Measurements from ENCODE around the gene STK25. TPM values are rescaled to one million over a fixed set of nuclear protein-coding genes. Genes with fewer than 3 reads are reported as not detected.

Gene STK25
- polyA plus RNA-seq, 1 donor = 289 TPM

DNA sequence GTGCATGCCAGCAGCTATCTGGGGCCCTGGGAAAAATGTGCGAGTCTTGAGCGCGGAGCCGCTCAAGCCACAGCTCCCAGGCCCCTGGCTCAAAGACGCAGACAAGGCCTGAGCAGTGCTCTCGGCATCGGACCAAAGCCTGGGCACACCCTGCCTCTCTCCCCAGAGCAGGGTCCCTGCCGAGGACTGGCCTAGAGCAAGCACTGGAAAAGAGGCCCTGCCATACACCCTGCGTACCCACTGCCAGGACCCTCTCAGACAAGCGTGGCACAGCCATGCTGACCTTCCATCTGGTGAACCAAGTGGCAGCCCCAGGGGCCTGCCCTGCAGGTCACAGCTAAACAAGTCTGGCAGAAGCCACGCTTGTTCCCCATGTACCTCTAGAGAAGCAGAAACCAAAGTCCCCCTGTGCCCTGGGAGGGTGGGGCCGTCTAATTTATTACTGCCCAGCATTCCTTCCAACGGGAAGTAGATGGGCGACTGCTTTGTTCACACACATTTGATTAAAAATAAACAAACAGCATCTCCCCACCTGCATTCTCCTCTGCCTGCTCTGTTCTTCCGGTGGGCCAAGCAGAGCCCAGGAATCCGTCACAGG, 14.0 kb downstream of the STK25 start:
- no peak for DNase-seq (ENCODE audit: low read depth)

DNA sequence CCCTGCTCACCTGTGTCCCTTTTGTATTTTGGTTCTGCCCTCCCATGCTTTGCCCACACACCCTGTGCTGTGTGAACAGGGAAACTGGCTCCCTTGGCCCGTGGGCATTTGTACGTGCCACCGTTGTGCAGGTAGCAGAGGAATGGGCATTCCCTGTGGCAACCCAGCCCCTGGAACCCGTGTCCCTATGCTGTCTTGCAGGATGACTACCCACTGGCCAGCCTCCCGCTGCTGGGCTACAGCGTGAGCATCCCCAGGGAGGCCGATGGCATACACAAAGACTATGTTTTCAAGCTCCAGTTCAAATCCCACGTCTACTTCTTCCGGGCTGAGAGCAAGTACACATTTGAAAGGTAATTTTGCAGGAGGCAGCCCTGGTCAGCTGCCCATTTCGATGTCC, 15.3 kb downstream of the STK25 start:
- DNase-seq (ENCODE audit: low read depth) = no peak

DNA sequence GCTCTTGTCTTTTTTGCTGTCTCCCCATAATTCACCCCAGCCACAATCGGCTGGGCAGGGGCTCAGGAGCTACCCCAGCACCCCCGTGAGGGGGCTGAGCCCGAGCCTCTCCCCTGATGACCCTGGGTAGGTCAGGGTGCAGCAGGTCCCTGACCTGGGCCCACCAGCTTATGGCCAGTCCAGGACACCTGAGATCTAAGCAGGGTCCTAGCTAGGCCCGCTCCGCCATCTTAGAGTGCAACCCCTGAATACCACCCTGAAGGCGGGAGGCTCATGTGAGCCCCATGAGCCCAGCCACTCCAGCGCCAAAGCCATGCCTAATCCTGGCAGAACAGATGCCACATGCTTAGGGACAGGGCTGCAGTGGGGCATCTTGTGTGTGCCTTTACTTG, 16.2 kb downstream of the STK25 start:
- DNase-seq (ENCODE audit: low read depth) = no peak

DNA sequence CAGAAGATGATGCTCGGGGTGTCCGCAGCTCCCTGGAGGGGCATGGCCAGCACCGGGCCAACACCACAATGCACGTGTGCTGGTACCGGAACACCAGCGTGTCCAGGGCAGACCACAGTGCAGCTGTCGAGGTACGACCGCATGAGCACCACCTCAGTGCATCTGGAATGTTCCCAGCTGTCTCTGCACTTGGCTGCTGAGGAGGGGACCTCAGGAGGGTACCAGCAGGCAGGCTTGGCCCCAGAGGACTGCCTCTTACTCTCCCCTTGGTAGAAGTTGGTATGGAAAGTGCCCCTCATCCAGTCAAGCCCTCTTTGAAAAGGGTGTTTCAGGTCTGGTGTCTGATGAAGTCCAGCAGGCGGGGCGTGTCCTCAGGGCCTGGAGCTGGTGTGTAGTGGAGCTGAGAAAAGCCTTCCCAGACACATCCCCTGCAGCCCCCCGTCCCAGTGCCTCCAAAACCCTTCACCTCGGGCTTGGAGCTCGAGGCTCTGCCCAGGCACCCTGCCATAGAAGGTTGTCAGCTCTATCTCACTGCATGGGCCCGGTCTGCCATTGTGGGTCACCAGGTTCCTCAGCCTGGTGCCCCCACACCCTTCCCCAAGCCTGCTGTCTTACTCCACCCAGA, 16.7 kb downstream of the STK25 start:
- no peak for DNase-seq (ENCODE audit: low read depth)

DNA sequence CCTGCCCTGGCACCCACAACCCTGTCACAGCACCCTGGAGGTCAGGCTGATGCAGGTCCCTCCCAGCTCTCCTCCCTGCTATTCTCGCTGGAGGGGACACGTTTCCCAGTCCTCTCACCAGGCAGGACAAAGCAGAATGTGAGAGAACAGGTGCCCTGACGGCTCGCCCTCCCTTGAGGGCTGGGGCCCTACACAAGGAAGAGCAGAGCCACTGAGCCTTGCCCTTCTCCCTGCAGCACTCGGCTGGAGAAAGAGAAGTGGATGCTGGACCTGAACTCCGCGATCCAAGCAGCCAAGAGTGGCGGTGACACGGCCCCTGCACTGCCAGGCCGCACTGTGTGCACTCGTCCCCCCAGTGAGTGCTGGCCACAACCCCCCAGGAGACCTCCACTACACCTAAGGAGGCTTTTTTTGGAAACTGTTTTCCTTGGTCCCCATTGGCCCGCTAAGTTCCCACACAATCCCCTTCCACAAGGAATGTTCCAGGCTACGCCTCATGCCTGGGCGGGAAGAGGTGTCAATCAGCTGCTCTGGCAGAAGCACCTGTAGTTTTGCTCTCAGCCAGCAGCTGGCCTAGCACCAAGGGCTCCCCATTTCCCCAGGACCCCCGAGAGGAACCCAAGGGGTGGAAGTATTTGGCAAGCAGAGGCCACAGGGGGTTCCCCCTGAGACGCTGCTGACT, 17.4 kb downstream of the STK25 start:
- DNase-seq (ENCODE audit: low read depth) = no peak

DNA sequence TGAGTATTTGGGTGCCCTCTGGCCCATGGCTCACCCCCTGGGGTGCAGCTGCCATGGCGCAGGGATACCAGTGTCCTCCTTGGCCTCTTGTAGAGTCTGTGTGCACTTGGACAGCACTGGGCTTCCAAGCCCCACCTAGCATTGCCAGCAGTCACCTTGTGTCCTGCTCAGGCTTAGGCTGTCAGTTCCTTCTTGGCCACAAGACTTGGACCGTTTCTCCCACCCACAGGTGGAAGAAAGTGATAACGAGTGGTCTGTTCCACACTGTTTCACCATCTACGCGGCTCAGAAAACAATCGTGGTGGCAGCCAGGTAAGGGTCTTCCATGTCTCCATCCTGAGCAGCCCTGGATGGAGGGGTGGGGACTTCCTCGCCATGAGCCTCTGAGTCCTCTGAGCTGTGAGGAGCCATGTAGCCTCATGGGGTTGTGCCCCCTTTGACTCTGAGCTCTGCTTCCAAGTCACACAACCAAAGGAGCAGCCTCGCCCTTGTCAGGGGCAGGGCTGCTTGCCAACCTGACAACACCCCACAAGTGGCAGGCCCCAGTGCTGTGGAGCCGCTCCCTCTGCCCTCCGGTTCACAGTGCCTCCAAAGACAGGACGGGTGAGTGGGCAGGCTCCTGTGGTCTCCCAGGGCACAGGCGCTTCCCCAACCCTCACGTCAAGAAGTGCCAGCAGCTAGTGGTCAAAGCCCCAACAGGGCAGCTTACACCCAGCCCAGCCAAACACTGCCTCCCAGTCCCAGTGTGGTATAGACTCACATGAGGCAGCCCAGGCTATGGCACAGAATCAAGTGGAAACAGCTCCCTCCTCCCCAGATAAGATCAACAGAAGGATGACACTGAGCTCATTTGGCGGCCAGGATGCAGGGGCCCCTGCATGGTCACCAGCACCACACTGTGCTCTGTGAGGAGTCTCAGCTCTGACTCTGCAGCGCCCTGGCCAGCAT, 18.4 kb downstream of the STK25 start:
- no peak for DNase-seq (ENCODE audit: low read depth)

DNA sequence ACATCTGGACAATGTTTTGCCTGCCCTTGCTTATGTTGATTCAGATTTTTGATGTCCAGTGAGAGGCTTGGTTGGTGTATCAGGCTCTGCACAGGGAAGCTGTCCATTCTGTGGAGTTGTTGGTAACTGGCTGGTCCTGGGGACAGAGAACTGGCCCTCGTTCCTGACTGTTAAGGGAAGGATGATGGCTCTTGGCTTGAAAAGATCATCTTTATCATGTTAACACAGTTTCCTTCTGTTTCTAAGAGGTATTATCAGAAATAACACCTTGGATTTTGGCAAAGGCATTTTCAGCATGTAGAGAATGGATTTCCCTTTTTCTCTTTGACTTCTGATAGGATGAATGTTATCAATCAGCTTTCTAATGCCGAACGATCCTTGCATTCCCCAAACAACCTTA, 19.3 kb downstream of the STK25 start:
- no peak for DNase-seq (ENCODE audit: low read depth)

DNA sequence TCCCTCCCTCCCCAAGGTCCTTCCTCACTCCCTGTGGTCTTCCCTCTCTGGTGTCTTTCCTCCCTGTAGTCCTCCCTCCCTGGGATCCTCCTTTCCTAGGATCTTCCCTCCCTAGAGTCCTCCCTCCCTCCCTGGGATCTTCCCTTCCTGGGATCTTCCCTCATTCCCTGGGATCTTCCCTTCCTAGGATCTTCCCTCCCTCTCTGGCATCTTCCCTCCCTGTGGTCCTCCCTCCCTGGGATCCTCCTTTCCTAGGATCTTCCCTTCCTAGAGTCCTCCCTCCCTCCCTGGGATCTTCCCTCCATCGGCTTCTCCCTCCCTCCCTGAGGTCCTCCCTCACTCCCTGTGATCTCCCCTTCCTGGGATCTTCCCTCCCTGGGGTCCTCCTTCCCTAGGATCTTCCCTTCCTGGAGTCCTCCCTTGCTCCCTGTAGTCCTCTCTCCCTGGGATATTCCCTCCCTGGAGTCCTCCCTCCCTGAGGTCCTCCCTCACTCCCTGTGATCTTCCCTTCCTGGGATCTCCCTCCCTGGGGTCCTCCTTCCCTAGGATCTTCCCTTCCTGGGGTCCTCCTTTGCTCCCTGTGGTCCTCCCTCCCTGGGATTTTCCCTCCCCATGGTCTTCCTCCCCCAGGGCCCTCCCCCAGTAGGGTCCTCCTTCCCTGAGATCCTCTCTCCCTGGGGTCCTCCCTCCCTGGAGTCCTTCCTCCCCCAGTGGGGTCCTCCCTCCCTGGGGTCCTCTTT, 23.0 kb downstream of the STK25 start:
- no peak for DNase-seq (ENCODE audit: low read depth)

DNA sequence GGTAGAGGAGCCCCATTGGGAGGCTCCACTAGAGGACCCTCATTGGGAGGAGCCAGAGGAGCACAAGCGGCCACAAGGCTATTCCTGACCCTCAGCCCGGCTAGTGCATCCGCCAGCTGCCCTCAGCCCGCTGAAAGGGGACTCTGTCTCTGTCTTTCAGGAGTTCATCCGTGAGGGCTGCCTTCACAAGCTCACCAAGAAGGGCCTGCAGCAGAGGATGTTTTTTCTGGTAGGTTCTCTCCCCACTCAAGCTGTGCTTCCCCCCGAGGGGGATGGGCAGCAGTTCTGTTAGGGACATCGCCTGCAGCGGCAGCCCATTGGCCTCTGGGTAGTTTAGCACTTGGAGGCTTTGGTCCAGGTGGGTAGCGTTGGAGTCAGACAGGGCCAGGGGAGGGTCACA, 25.1 kb downstream of the STK25 start:
- DNase-seq (ENCODE audit: low read depth) = no peak

DNA sequence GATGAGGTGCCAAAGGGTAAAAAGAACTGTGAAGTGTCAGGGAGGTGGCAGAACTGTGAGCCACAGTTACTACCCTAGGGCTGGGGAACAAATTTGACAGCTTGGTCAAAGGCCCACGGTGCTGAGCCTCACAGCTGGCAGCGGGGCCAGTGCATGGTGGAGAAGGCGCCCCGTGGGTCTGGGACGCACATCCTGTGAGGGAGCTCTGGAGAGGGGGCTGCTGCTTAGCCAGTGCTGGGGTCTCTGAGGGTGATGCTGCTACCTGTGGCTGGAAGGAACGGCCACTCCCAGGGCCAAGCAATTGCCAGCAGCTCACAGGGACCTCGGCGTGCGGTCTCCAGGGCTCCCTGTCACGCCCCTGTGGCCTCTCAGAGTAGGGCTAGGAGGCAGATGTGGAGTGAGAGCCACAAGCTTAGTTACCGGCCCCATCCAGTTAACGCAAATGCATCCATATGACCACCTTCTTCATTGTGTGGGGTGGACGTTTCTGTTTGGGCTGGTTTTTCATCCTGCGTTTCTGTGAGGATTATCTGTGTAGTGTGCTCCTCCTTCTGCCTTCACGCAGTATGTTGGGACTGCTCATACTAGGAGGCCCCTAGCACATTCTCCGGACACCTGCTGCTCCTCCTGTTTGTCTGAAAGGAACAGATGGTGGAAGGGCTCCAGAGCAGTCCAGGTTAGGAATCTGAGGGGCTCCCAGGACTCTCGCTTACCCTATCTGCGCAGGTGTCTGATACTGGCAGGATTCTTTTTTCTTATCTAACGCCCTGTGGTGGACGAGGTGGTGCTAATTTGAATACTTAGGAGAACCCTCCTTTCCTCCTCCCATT, 26.0 kb downstream of the STK25 start:
- no peak for DNase-seq (ENCODE audit: low read depth)

DNA sequence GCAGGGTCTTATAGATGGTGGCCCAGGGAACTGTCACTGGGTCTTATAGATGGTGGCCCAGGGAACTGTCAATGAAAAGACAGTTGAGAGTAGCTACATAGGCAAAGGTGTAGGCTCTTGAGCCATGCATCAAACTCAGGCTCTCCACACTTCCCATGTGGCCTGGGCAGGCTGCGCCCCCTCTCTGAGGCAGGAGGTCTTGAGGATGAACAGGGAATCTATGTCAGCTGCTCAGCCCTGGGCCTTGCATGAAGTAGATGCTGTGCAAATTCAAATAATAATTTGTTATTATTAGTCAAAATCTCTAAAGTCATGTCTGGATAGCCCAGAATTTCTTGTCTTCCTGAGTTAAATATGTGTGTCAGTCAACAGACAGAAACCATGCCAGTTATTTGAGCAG, 26.7 kb downstream of the STK25 start:
- no peak for DNase-seq (ENCODE audit: low read depth)

DNA sequence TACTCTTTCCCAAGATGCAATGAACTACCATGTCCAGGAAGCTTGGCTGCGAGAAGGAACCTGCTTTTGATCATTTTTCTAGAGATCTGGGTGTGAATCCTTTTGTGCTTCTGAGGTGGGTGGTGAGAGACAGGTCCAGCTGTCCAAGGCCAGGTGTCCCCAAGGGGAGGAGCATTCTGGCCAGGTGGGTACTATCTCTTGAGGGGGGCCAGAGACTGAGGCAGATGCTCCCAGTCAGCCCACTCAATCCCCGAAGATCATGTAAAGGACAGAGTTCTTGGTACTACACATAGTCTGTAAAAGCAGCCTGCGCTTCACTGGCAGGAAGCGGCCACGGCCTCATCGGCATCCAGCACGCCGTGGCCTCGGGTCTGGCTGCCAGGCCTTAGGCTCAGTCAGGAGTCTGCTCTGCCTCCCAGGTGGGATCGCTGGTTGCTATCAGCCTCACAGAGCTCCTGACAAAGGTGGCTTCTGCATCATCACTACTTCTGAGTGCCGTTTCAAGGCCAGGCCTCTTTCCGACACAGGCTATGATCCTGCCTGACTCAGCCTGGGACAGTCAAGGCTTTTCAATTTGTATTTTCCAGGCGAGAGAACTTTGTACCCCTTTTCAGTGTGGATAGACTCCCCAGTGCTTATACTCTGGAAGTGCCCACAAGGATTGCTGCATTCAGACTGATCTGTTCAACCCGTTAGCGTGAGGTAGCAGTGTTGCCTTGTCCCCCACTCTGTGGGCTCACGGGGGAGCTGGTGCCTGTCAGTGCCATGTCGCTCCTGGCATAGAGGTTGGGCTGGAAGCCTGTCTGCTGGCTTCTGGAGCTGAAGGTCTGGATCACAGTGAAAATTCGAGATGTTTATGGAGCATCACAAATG, 29.1 kb downstream of the STK25 start:
- no peak for DNase-seq (ENCODE audit: low read depth)

DNA sequence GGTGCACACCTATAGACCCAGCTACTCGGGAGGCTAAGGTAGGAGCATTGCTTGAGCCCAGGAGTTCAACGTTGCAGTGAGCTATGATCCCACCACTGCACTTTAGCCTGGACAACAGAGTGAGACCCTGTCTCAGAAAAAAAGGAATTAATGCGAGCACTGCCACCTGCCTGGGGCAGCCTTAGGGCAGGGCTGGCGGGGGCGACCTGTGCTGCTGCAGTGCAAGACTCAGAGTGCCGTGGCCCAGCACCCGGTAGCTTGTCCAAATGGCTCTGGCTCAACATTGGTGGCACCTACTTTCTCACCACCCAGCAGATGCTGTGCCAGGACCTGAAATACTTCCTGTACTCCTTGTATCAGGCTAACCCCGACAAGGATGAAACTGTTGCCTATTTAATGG, 30.2 kb downstream of the STK25 start:
- no peak for DNase-seq (ENCODE audit: low read depth)

DNA sequence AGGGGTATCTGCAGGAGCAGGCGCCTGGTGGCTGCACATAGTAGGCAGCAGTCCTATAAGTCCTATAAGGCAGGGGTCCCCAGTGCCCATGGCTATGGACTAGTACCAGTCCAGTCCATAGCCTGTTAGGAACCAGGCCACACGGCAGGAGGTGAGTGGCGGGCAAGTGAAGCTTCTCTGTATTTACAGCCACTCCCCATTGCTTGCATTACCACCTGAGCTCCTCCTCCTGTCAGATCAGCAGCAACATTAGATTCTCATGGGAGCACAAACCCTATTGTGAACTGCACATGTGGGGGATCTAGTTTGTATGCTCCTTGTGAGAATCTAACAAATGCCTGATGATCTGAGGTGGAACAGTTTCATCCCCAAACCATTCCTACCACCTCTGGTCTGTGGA, 33.1 kb downstream of the STK25 start:
- no peak for DNase-seq (ENCODE audit: low read depth)

DNA sequence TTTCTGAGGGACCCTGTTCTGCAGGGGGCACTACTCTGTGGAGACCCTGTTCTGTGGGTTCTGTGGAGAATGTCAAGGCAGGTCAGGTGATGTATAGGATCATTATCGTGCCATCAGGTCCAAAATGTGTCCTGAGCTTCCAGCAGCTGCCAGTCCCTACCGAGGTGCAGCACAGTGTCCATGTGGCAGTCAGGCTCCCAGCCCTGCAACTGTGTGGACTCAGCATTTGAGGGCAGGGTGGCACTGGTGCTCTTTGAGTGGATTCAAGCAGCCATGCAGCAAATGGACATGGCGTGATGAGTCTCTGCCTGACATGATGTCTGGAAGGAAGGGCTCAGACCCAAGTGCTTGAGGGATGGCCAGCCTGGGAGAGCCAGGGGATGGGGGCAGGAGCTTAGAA, 35.0 kb downstream of the STK25 start:
- DNase-seq (ENCODE audit: low read depth) = no peak

DNA sequence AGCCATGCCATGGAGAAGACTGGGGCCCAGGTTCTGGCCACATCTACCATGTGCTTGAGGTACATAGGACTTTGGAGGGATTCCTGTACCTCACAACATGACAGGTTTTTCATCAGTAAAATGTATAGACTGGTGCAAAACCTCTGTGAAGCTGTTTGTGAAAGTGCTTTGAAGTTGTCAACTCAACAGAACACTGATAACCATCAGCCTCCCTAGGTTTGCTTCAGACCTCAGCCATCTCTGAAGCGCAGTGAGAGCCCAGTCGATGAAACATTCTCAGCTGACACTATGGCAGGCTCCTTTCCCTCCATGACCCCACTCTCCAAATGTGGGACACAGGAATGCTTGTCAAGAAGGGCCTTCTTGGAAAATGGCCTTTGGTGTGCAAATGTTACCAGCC, 38.6 kb downstream of the STK25 start:
- DNase-seq (ENCODE audit: low read depth) = no peak

DNA sequence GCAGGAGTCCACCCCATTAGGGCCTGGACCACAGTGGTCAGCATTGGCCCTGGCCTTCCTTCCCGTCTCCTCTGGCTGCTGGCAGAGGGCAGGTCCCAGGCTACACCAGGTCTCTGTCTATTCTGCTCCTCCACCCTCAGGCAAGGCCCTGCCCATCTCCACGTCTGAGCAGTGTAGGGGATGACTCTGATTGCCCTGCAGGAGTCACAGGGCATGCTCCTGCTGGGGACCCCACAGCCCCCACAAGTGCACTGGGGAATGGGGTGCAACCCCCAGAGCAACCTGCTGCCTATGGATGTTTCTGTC, 40.0 kb downstream of the STK25 start:
- DNase-seq (ENCODE audit: low read depth) = no peak

DNA sequence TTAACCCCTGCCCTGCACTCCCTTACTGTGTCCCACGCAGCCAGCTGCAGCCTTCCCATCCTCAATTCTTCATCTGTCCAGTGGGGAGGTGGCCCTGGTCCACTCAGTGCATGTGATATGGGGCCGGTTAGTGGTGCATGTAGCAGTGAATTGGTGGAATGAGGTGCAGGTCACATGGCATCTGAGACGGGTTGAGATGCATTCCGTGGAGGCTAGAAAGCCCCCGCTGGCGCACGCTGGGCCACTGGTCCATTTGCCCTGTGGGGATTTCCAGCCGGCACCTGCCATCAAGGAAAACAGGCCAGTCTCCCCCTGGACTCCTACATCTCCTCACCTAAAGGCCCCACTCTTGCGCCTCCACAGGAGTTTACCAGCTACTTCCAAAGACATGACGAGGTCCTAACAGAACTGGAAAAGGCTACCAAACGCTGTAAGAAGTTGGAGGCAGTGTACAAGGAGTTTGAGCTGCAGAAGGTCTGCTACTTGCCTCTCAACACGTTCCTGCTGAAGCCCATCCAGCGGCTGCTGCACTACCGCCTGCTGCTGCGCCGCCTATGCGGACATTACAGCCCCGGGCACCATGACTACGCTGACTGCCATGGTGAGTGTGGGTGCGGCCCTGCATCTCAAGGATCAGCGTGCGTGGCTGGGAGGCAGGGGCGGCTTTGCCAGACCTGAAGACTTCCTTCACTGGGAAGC, 40.5 kb downstream of the STK25 start:
- no peak for DNase-seq (ENCODE audit: low read depth)

DNA sequence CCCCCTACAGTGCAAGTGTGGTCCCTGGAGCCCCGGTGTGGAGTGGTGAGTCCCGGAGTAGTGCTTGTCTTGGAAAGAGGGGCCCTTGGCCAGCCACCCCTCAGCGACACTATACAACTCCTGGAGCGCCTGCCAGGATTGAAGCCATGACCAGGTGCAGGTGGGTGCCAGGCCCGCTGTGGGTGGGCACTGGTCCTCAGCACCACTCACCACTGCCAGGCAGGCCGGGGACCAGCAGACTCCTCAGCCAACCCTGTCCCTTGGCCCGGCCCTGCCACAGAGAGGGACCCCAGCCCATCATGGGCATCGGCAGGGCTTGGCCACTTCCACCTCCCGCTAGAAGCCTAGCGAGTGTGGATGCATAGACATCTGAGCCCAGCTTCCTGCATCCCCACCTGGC, 42.2 kb downstream of the STK25 start:
- DNase-seq (ENCODE audit: low read depth) = no peak
